ENCODE results near the gene ERCC6L2. TPM values are rescaled to one million over a fixed set of nuclear protein-coding genes. Genes with fewer than 3 reads are reported as not detected.

Gene ERCC6L2
- total RNA-seq, 1 experiment from 2014 or later: 43.0 TPM

DNA sequence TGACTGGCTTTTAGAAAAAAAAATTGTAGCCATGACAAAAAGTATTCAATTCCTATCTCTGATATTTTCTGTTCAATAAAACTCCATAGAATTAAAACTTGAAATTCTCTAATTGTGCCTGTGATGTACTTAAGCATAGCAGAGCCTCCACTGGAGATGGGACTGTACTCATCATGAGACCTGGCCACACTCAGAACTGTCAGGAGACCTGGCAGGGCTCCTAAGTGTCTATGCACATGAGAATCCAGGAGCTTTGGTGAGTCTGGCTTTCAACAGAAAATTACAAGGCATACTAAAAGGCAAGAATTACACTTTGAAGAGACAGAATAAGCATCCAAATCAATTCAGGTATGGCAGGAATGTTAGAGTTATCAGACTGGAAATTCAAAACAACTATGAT, 26.7 kb upstream of the ERCC6L2 start:
- ATAC-seq: no peak
- Mint-ChIP-seq H3K27me3 (ENCODE audit: low read depth) (no peaks in the 10 kb centered on the region), H3K36me3 (peaks cover 4% of the 10 kb centered on the region), H3K9me3 (peaks cover 9% of the 10 kb centered on the region), H3K4me3 (no peak overlapping the region), H3K27ac (no peak overlapping the region), H3K4me1 (peaks cover 19% of the 10 kb centered on the region)
- TF ChIP-seq TP53 (CRISPR knock-in tag; IDR thresholded peaks at IDR 0.05): no peak
- TF ChIP-seq, protein P1, sequence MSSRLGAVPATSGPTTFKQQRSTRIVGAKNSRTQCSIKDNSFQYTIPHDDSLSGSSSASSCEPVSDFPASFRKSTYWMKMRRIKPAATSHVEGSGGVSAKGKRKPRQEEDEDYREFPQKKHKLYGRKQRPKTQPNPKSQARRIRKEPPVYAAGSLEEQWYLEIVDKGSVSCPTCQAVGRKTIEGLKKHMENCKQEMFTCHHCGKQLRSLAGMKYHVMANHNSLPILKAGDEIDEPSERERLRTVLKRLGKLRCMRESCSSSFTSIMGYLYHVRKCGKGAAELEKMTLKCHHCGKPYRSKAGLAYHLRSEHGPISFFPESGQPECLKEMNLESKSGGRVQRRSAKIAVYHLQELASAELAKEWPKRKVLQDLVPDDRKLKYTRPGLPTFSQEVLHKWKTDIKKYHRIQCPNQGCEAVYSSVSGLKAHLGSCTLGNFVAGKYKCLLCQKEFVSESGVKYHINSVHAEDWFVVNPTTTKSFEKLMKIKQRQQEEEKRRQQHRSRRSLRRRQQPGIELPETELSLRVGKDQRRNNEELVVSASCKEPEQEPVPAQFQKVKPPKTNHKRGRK (CRISPR knock-in tag; IDR thresholded peaks at IDR 0.05; ENCODE audit: borderline replicate concordance): no peak
- TF ChIP-seq, protein P2, sequence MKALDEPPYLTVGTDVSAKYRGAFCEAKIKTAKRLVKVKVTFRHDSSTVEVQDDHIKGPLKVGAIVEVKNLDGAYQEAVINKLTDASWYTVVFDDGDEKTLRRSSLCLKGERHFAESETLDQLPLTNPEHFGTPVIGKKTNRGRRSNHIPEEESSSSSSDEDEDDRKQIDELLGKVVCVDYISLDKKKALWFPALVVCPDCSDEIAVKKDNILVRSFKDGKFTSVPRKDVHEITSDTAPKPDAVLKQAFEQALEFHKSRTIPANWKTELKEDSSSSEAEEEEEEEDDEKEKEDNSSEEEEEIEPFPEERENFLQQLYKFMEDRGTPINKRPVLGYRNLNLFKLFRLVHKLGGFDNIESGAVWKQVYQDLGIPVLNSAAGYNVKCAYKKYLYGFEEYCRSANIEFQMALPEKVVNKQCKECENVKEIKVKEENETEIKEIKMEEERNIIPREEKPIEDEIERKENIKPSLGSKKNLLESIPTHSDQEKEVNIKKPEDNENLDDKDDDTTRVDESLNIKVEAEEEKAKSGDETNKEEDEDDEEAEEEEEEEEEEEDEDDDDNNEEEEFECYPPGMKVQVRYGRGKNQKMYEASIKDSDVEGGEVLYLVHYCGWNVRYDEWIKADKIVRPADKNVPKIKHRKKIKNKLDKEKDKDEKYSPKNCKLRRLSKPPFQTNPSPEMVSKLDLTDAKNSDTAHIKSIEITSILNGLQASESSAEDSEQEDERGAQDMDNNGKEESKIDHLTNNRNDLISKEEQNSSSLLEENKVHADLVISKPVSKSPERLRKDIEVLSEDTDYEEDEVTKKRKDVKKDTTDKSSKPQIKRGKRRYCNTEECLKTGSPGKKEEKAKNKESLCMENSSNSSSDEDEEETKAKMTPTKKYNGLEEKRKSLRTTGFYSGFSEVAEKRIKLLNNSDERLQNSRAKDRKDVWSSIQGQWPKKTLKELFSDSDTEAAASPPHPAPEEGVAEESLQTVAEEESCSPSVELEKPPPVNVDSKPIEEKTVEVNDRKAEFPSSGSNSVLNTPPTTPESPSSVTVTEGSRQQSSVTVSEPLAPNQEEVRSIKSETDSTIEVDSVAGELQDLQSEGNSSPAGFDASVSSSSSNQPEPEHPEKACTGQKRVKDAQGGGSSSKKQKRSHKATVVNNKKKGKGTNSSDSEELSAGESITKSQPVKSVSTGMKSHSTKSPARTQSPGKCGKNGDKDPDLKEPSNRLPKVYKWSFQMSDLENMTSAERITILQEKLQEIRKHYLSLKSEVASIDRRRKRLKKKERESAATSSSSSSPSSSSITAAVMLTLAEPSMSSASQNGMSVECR (CRISPR knock-in tag; IDR thresholded peaks at IDR 0.05; ENCODE audit: borderline replicate concordance): no peak
- TF ChIP-seq, protein P3, sequence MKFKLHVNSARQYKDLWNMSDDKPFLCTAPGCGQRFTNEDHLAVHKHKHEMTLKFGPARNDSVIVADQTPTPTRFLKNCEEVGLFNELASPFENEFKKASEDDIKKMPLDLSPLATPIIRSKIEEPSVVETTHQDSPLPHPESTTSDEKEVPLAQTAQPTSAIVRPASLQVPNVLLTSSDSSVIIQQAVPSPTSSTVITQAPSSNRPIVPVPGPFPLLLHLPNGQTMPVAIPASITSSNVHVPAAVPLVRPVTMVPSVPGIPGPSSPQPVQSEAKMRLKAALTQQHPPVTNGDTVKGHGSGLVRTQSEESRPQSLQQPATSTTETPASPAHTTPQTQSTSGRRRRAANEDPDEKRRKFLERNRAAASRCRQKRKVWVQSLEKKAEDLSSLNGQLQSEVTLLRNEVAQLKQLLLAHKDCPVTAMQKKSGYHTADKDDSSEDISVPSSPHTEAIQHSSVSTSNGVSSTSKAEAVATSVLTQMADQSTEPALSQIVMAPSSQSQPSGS (CRISPR knock-in tag; IDR thresholded peaks at IDR 0.05; ENCODE audit: borderline replicate concordance, low read depth): no peak
- TF ChIP-seq ATF3 (CRISPR knock-in tag; conservative IDR thresholded peaks at IDR 0.05): no peak
- TF ChIP-seq TCF7 (CRISPR knock-in tag; IDR thresholded peaks at IDR 0.05; ENCODE audit: low read depth): no peak
- no peak for TF ChIP-seq NFE2L1 (CRISPR knock-in tag; IDR thresholded peaks at IDR 0.05)
- TF ChIP-seq NFATC4 (CRISPR knock-in tag; IDR thresholded peaks at IDR 0.05): no peak
- no peak for TF ChIP-seq TEAD1 (CRISPR knock-in tag; IDR thresholded peaks at IDR 0.05)
- no peak for TF ChIP-seq ZNF396 (CRISPR knock-in tag; IDR thresholded peaks at IDR 0.05; ENCODE audit: borderline replicate concordance)
- no peak for TF ChIP-seq MLX (CRISPR knock-in tag; IDR thresholded peaks at IDR 0.05)
- no peak for TF ChIP-seq ZNF138 (CRISPR knock-in tag; conservative IDR thresholded peaks at IDR 0.05)
- TF ChIP-seq ZNF416 (CRISPR knock-in tag; IDR thresholded peaks at IDR 0.05): no peak
- no peak for TF ChIP-seq NR1H2 (CRISPR knock-in tag; IDR thresholded peaks at IDR 0.05)
- TF ChIP-seq ZSCAN18 (CRISPR knock-in tag; IDR thresholded peaks at IDR 0.05): no peak
- no peak for TF ChIP-seq FOXP4 (CRISPR knock-in tag; IDR thresholded peaks at IDR 0.05)
- no peak for TF ChIP-seq FOXJ3 (CRISPR knock-in tag; IDR thresholded peaks at IDR 0.05; ENCODE audit: borderline replicate concordance)
- no peak for TF ChIP-seq CBFB (CRISPR knock-in tag; IDR thresholded peaks at IDR 0.05; ENCODE audit: low read depth)
- DNase-seq (ENCODE audit: low spot score): no peak
- ChIA-PET POLR2A (no interaction called here), CTCF (no interaction called here)

All from WTC11 (cell line).